CD4-positive, alpha-beta T cell treated with Interferon gamma for 1 hour (primary cell): ENCODE results near the gene TUBB6.

Source experiments
- DNase-seq: peaks from one replicate; pipeline ENCODE4 v3.0.0-alpha.2; 2020

Gene TUBB6

GRCh38 chr18:12345491-12346239 is 37.6 kb downstream of the TUBB6 start:
- DNase-seq: no peak

- DNase-seq: no peak
These were observed 38.2 kb downstream of the TUBB6 start for GRCh38 chr18:12346240-12346565.

GRCh38 chr18:12347895-12348294 is 39.9 kb downstream of the TUBB6 start:
- no peak for DNase-seq

- no peak for DNase-seq
These were observed 44.1 kb downstream of the TUBB6 start for GRCh38 chr18:12352188-12352587.

- DNase-seq: no peak
These were observed 51.5 kb downstream of the TUBB6 start for GRCh38 chr18:12359515-12359927.

GRCh38 chr18:12361770-12362378 is 53.8 kb downstream of the TUBB6 start:
- no peak for DNase-seq

GRCh38 chr18:12362473-12363174 is 54.6 kb downstream of the TUBB6 start:
- no peak for DNase-seq

- DNase-seq: no peak
These were observed 58.3 kb downstream of the TUBB6 start for GRCh38 chr18:12366379-12366778.

- no peak for DNase-seq
These were observed 58.7 kb downstream of the TUBB6 start for GRCh38 chr18:12366784-12367183.

- no peak for DNase-seq
These were observed 61.2 kb downstream of the TUBB6 start for GRCh38 chr18:12369211-12369610.

GRCh38 chr18:12371590-12371989 is 63.5 kb downstream of the TUBB6 start:
- DNase-seq: no peak

GRCh38 chr18:12372406-12372805 is 64.4 kb downstream of the TUBB6 start:
- no peak for DNase-seq

GRCh38 chr18:12373116-12373770 is 65.2 kb downstream of the TUBB6 start:
- no peak for DNase-seq

- DNase-seq: no peak
These were observed 65.7 kb downstream of the TUBB6 start for GRCh38 chr18:12373771-12374116.

- DNase-seq: no peak
These were observed 66.4 kb downstream of the TUBB6 start for GRCh38 chr18:12374401-12374800.
